ENCODE measurements around the gene GRHPR.

Gene GRHPR

DNA sequence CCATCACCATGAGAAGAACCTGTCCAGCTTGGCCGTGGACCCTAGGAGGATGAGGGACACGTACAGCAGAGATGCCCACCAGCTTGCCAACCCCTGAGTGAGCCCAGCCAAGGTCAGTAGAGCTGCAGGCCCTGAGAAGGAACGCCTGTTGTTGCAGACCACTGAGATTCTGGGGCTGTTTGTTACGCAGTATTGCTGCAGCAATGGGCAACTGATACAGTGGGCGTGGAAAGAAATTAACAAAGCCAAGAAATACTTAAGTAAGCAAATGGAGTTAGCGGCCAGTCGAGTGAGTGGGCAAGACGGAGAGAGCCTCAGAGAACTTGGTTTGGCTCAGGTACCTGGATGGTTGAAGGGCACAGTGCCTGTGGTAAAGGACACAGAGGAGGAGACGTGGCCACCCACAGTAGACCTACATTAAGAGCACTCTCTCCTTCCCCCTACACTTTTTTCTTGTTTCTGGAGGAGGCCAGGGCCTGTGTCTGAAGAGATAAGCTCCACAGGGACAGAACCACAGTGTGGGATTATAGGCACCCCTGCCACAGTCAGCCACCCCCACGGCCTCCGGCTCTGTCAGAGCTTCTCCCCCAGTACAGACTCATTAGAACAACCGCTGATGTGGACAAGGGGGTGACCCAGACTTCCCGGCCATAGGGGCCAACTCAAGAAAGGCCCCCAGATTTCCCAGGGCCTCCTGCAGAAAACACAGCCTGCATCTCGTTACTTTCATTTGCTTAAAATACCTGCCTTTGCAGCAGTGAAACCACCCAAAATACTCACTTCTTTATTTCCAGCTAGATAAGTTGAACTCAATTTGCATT lies 40.1 kb upstream of the GRHPR start:
- H3K36me3 ChIP-seq (ENCODE audit: control insufficient read depth in 1 of 2, insufficient read depth in 2 of 2, low read length in 2 of 2) = no peaks in the 10 kb centered on the region
- no peak overlapping the region for H3K9ac ChIP-seq (ENCODE audit: low read depth in 1 of 2, low read length in 2 of 2)
- peaks cover 0 to 7% of the 10 kb centered on the region in 2 donors for H3K4me1 ChIP-seq (ENCODE audit: control insufficient read depth in 1 of 2, insufficient read depth in 2 of 2, low read length in 2 of 2)
- H3K27ac ChIP-seq (ENCODE audit: low read depth, low read length) = no peak overlapping the region
- no peaks in the 10 kb centered on the region for H3K9me3 ChIP-seq (ENCODE audit: control insufficient read depth in 1 of 2, low read length in 2 of 2)
- no peak overlapping the region for H3K4me3 ChIP-seq (ENCODE audit: low read depth in 1 of 2, low read length in 2 of 2)
- H3K27me3 ChIP-seq (ENCODE audit: control insufficient read depth in 1 of 2, insufficient read depth in 2 of 2, low read length in 2 of 2) = peaks cover 0 to 4% of the 10 kb centered on the region in 2 donors

DNA sequence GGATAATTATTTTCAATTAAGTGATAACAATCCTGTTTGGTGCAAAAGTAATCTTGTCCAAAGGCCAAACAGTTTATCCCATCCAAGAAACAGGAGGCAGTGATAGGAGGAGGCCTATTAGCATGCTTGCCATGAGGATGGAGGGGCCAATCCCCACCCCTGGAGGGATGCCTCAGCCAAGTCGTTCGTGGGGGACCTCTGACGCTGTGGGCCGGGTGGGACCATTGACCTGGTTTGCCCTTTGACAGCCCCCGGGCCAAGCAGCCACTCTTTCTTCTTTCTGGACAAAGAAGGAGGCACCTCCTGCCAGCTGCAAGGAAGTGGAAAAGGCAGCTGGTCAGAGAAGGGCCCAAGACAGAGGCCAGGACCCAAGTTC lies 39.5 kb upstream of the GRHPR start:
- peaks cover 0 to 7% of the 10 kb centered on the region in 2 donors for H3K4me1 ChIP-seq (ENCODE audit: control insufficient read depth in 1 of 2, insufficient read depth in 2 of 2, low read length in 2 of 2)
- H3K4me3 ChIP-seq (ENCODE audit: low read depth in 1 of 2, low read length in 2 of 2) = no peak overlapping the region
- no peaks in the 10 kb centered on the region for H3K9me3 ChIP-seq (ENCODE audit: control insufficient read depth in 1 of 2, low read length in 2 of 2)
- H3K27me3 ChIP-seq (ENCODE audit: control insufficient read depth in 1 of 2, insufficient read depth in 2 of 2, low read length in 2 of 2) = peaks cover 0 to 4% of the 10 kb centered on the region in 2 donors
- H3K9ac ChIP-seq (ENCODE audit: low read depth in 1 of 2, low read length in 2 of 2) = no peak overlapping the region
- no peak overlapping the region for H3K27ac ChIP-seq (ENCODE audit: low read depth, low read length)
- no peaks in the 10 kb centered on the region for H3K36me3 ChIP-seq (ENCODE audit: control insufficient read depth in 1 of 2, insufficient read depth in 2 of 2, low read length in 2 of 2)

DNA sequence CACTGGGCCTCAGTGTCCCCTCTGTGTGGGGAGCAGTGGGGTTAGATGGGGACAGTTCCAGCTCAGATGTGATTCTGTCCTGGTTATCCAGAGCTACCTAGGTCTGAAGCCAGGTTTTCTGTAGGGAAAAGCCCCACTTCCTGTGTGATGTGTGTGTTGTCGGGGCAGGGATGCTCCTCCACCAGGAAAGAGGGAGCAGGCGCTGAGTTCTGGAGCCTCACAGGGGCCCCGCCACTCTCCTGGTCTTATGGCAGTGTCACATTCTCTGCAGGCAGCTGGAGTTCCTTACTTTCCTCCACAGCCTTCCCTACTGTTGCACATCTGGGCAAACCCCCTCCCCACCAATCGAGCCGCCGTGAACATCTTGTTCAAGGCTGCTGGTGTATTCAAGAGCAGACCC lies 39.1 kb upstream of the GRHPR start:
- Histone ChIP-seq H3K27ac (ENCODE audit: low read depth, low read length) (no peak overlapping the region), H3K4me3 (ENCODE audit: low read depth in 1 of 2, low read length in 2 of 2) (no peak overlapping the region), H3K36me3 (ENCODE audit: control insufficient read depth in 1 of 2, insufficient read depth in 2 of 2, low read length in 2 of 2) (no peaks in the 10 kb centered on the region), H3K4me1 (ENCODE audit: control insufficient read depth in 1 of 2, insufficient read depth in 2 of 2, low read length in 2 of 2) (peaks cover 0 to 7% of the 10 kb centered on the region in 2 donors), H3K9ac (ENCODE audit: low read depth in 1 of 2, low read length in 2 of 2) (no peak overlapping the region), H3K9me3 (ENCODE audit: control insufficient read depth in 1 of 2, low read length in 2 of 2) (no peaks in the 10 kb centered on the region), H3K27me3 (ENCODE audit: control insufficient read depth in 1 of 2, insufficient read depth in 2 of 2, low read length in 2 of 2) (peaks cover 0 to 3% of the 10 kb centered on the region in 2 donors)

DNA sequence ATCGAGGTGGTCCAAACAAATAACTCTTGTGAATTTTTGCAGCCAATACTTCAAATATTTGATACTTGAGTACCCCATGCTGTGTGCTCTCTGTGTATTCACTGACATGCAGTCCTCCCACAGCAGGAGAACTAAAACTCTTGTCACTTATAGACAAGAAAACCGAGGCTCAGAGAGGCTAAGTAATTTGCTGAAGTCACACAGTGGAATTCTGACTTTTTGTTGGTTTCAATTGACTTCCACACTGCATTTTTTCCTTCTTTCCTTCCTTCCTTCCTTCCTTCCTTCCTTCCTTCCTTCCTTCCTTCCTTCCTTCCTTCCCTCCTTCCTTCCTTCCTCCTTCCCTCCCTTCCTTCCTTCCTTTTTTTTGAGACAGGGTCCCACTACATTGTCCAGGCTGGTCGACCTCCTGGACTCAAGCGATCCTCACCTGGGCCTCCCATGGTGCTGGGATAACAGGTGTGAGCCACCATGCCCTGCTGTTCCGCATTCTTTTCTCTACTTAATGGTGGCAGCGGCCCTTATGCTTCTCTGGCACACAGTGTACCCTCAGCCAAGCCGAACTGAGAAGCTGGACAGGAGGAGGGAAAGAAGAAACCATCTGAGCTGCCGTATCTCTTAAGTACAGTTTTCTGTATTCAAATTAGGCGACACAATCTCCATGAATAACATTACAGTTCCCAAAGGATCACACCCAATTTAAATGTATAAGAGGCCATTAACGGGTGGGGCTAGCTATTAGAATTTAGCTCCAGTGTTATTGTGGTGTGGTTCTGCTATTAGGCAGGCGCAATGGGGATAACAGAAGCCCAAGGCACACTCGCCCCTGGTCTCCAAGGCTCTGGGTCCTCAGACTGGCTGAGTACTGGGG lies 38.4 kb upstream of the GRHPR start:
- H3K4me3 ChIP-seq (ENCODE audit: low read depth in 1 of 2, low read length in 2 of 2) = no peak overlapping the region

DNA sequence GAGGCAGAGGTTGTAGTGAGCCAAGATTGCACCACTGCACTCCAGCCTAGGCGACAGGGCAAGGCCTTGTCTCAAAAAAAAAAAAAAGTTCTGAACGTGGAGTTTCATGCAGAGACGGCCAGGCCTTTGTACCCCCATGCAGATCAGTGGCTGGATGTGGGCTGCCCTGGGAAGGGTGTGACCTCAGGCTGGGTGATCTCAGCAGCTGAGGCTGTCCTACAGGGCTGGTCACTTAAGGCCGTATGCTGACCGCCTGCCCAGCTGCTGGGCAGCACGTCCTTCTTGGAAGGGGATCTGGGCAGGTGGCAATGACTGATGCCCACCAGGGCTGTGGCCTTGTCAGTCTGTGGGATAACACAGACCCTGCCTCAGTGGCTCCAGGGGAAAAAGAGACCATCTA lies 37.2 kb upstream of the GRHPR start:
- H3K4me1 ChIP-seq (ENCODE audit: control insufficient read depth in 1 of 2, insufficient read depth in 2 of 2, low read length in 2 of 2) = peaks cover 0 to 7% of the 10 kb centered on the region in 2 donors
- H3K9me3 ChIP-seq (ENCODE audit: control insufficient read depth in 1 of 2, low read length in 2 of 2) = no peaks in the 10 kb centered on the region
- no peak overlapping the region for H3K4me3 ChIP-seq (ENCODE audit: low read depth in 1 of 2, low read length in 2 of 2)
- no peak overlapping the region for H3K9ac ChIP-seq (ENCODE audit: low read depth in 1 of 2, low read length in 2 of 2)
- no peak overlapping the region for H3K27ac ChIP-seq (ENCODE audit: low read depth, low read length)
- no peaks in the 10 kb centered on the region for H3K36me3 ChIP-seq (ENCODE audit: control insufficient read depth in 1 of 2, insufficient read depth in 2 of 2, low read length in 2 of 2)
- no peaks in the 10 kb centered on the region for H3K27me3 ChIP-seq (ENCODE audit: control insufficient read depth in 1 of 2, insufficient read depth in 2 of 2, low read length in 2 of 2)

More for the DNA sequence above, 38.4 kb upstream of the GRHPR start:
- Histone ChIP-seq H3K4me1 (ENCODE audit: control insufficient read depth in 1 of 2, insufficient read depth in 2 of 2, low read length in 2 of 2) (peaks cover 0 to 7% of the 10 kb centered on the region in 2 donors), H3K27me3 (ENCODE audit: control insufficient read depth in 1 of 2, insufficient read depth in 2 of 2, low read length in 2 of 2) (no peaks in the 10 kb centered on the region), H3K9me3 (ENCODE audit: control insufficient read depth in 1 of 2, low read length in 2 of 2) (no peaks in the 10 kb centered on the region), H3K27ac (ENCODE audit: low read depth, low read length) (no peak overlapping the region), H3K9ac (ENCODE audit: low read depth in 1 of 2, low read length in 2 of 2) (no peak overlapping the region), H3K36me3 (ENCODE audit: control insufficient read depth in 1 of 2, insufficient read depth in 2 of 2, low read length in 2 of 2) (no peaks in the 10 kb centered on the region)

DNA sequence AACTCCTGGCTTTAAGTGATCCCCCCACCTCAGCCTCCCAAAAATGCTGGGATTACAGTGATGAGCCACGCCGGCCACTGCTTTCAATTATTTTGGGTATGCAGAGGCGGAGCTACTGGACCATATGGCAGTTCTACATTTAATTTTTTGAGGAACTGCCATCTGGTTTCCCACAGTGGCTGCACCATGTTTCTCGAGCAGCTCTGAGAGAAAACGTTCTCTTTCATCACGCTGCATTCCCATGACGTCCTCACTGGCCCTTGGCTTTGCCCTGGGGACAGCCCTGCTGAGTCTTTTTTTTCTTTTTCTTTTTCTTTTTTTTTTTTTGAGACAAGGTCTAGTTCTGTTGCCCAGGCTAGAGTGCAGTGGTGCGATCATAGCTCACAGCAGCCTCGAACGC lies 35.5 kb upstream of the GRHPR start:
- H3K36me3 ChIP-seq (ENCODE audit: control insufficient read depth in 1 of 2, insufficient read depth in 2 of 2, low read length in 2 of 2) = no peaks in the 10 kb centered on the region
- H3K27ac ChIP-seq (ENCODE audit: low read depth, low read length) = no peak overlapping the region
- H3K9me3 ChIP-seq (ENCODE audit: control insufficient read depth in 1 of 2, low read length in 2 of 2) = no peaks in the 10 kb centered on the region
- H3K4me3 ChIP-seq (ENCODE audit: low read depth in 1 of 2, low read length in 2 of 2) = no peak overlapping the region
- peaks cover 0 to 7% of the 10 kb centered on the region in 2 donors for H3K4me1 ChIP-seq (ENCODE audit: control insufficient read depth in 1 of 2, insufficient read depth in 2 of 2, low read length in 2 of 2)
- H3K9ac ChIP-seq (ENCODE audit: low read depth in 1 of 2, low read length in 2 of 2) = no peak overlapping the region
- H3K27me3 ChIP-seq (ENCODE audit: control insufficient read depth in 1 of 2, insufficient read depth in 2 of 2, low read length in 2 of 2) = no peaks in the 10 kb centered on the region

DNA sequence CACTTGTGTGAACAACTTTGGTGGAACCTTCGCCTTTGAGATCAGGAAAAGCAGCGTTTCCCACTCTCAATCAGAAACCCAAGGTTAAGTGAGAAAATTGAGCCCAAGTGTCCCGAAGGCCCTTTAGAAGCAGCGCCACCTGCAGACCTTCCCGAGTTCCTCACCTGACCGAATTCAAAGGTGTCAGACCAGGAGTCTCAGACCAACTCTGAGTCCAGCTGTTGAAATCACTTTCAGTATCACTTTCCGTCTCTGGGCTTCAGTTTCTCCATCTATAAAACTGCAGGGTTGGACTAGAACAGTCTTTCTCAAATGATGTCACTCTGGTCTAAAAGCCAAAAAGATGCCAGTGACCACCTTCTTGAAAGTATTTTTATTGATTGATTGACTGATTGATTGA lies 31.7 kb upstream of the GRHPR start:
- no peaks in the 10 kb centered on the region for H3K27me3 ChIP-seq (ENCODE audit: control insufficient read depth in 1 of 2, insufficient read depth in 2 of 2, low read length in 2 of 2)
- no peaks in the 10 kb centered on the region for H3K36me3 ChIP-seq (ENCODE audit: control insufficient read depth in 1 of 2, insufficient read depth in 2 of 2, low read length in 2 of 2)
- H3K27ac ChIP-seq (ENCODE audit: low read depth, low read length) = no peak overlapping the region
- no peak overlapping the region for H3K9ac ChIP-seq (ENCODE audit: low read depth in 1 of 2, low read length in 2 of 2)
- H3K4me1 ChIP-seq (ENCODE audit: control insufficient read depth in 1 of 2, insufficient read depth in 2 of 2, low read length in 2 of 2) = no peaks in the 10 kb centered on the region
- no peaks in the 10 kb centered on the region for H3K9me3 ChIP-seq (ENCODE audit: control insufficient read depth in 1 of 2, low read length in 2 of 2)
- no peak overlapping the region for H3K4me3 ChIP-seq (ENCODE audit: low read depth in 1 of 2, low read length in 2 of 2)

DNA sequence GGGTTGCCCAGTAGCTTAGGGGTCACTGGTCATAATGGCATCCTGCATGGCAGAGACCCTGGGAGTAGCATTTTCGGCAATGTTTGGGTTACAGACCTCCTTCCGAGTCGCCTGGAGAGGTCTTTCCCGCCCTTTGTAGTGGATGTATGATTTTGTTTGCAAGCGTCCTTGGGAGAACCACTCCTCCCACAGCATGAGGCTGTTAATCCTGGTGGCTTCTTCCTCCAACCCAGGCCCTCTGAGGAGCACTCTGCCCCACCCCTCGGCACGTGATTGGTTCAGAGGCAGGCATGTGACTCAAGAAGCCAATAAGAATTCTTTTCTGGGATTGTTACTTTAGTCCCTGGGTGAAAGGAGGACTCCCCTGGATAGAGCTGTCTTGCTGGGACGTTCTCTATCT lies 30.2 kb upstream of the GRHPR start:
- H3K9ac ChIP-seq (ENCODE audit: low read depth in 1 of 2, low read length in 2 of 2) = no peak overlapping the region

DNA sequence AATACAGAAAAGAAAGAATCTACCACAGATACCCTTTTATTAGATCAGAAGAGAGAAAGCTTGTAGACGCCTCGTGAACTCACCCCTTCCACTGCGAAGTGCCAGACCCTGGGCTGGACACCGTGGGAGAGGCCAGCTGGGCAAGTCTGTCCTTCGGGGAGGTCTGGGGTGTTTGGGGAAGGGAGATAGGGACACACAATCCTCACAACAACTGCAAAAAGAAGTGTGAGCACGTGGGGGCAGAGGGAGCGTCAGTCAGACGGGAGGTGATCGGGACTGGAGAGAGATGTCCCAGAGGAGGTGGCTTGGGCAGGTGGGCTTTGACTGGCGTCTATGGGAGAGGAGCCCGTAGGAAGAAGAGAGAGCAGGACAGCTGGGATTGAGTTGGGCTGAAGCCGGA lies 27.3 kb upstream of the GRHPR start:
- Histone ChIP-seq H3K9ac (ENCODE audit: low read depth in 1 of 2, low read length in 2 of 2) (no peak overlapping the region), H3K9me3 (ENCODE audit: control insufficient read depth in 1 of 2, low read length in 2 of 2) (no peaks in the 10 kb centered on the region), H3K4me3 (ENCODE audit: low read depth in 1 of 2, low read length in 2 of 2) (no peak overlapping the region), H3K27ac (ENCODE audit: low read depth, low read length) (no peak overlapping the region), H3K4me1 (ENCODE audit: control insufficient read depth in 1 of 2, insufficient read depth in 2 of 2, low read length in 2 of 2) (no peaks in the 10 kb centered on the region), H3K36me3 (ENCODE audit: control insufficient read depth in 1 of 2, insufficient read depth in 2 of 2, low read length in 2 of 2) (no peaks in the 10 kb centered on the region), H3K27me3 (ENCODE audit: control insufficient read depth in 1 of 2, insufficient read depth in 2 of 2, low read length in 2 of 2) (no peaks in the 10 kb centered on the region)

More for the DNA sequence above, 30.2 kb upstream of the GRHPR start:
- Histone ChIP-seq H3K27me3 (ENCODE audit: control insufficient read depth in 1 of 2, insufficient read depth in 2 of 2, low read length in 2 of 2) (no peaks in the 10 kb centered on the region), H3K36me3 (ENCODE audit: control insufficient read depth in 1 of 2, insufficient read depth in 2 of 2, low read length in 2 of 2) (no peaks in the 10 kb centered on the region), H3K9me3 (ENCODE audit: control insufficient read depth in 1 of 2, low read length in 2 of 2) (no peaks in the 10 kb centered on the region), H3K27ac (ENCODE audit: low read depth, low read length) (no peak overlapping the region), H3K4me1 (ENCODE audit: control insufficient read depth in 1 of 2, insufficient read depth in 2 of 2, low read length in 2 of 2) (no peaks in the 10 kb centered on the region), H3K4me3 (ENCODE audit: low read depth in 1 of 2, low read length in 2 of 2) (no peak overlapping the region)

DNA sequence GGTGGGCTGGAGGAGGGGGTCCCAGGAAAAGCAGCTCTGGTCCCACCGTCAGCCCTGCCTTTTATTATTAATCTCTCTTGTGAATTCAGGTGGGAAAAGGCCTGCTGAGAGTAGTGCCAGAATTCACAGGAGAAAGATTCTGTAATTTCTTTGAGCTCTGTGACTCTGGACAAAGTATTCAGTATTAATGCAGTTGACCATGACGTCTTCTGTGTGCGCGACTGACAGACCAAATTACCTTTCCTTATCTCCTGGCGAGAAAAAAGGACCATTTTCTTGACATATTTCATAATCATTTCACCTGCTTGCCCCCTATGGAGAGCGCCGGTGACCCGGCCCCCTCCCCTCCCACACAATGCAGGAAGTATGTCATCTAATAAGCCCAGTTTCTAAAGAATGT lies 26.8 kb upstream of the GRHPR start:
- Histone ChIP-seq H3K27me3 (ENCODE audit: control insufficient read depth in 1 of 2, insufficient read depth in 2 of 2, low read length in 2 of 2) (no peaks in the 10 kb centered on the region), H3K4me3 (ENCODE audit: low read depth in 1 of 2, low read length in 2 of 2) (no peak overlapping the region), H3K9ac (ENCODE audit: low read depth in 1 of 2, low read length in 2 of 2) (no peak overlapping the region), H3K9me3 (ENCODE audit: control insufficient read depth in 1 of 2, low read length in 2 of 2) (no peaks in the 10 kb centered on the region), H3K27ac (ENCODE audit: low read depth, low read length) (no peak overlapping the region), H3K36me3 (ENCODE audit: control insufficient read depth in 1 of 2, insufficient read depth in 2 of 2, low read length in 2 of 2) (no peaks in the 10 kb centered on the region), H3K4me1 (ENCODE audit: control insufficient read depth in 1 of 2, insufficient read depth in 2 of 2, low read length in 2 of 2) (no peaks in the 10 kb centered on the region)

All from duodenal mucosa (tissue), 2 donors.